Hematopoietic multipotent progenitor cell treated with erythropoietin and hydrocortisone succinate and interleukin-3 and kit ligand, for 4 days (in vitro differentiated cells): Measurements from ENCODE around the gene IL18R1.
"Not testable (repeated sequence)": the region's sequence is repeated elsewhere in the genome, so short reads cannot be mapped to it uniquely, and the experiment has no call there.

Experiments
- DNase-seq: peaks from one replicate; pipeline ENCODE4 v3.0.0-alpha.2; 2015

IL18R1 gene, protein sequence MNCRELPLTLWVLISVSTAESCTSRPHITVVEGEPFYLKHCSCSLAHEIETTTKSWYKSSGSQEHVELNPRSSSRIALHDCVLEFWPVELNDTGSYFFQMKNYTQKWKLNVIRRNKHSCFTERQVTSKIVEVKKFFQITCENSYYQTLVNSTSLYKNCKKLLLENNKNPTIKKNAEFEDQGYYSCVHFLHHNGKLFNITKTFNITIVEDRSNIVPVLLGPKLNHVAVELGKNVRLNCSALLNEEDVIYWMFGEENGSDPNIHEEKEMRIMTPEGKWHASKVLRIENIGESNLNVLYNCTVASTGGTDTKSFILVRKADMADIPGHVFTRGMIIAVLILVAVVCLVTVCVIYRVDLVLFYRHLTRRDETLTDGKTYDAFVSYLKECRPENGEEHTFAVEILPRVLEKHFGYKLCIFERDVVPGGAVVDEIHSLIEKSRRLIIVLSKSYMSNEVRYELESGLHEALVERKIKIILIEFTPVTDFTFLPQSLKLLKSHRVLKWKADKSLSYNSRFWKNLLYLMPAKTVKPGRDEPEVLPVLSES

DNA sequence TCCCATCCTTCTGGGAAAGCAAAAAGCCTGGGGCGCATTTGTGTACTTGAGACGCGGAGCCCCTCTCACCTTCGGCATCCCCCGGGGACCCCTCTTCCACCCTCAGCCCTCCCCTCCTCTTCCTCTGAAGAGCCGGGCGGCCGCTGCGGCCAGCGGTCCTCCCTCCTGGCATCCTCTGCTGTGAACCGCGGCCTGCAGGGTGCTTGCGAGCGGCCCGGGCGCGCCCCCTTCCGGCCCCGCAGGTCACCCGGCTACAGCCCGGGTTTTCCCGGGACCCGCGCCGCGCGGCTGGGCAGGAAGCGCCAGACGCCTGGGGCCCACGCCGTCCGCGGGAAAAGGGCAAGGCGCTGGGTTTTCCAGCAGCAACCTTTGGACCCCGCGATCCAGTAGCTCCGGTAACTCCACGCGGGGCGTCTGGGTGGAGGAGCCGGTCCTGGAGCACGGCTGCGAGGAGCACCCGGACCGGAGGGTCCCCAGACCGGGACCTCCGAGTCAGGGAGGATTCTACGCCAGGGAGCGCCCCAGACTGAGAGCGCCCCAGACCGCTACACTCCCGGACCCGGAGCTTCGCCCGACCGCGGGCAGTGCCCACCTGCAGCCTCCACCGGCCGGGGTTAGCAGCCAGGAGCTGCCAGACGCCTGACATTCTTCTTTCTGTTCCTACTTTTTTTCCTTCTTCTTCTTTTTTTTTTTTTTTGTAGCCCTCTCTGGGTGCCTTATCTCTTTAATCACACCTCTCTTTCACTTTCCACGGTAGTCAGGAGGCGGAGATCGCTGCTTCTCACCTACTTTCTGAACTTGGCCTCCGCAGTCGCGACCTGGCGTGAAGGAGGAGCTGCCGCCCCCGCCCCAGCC, at the start of gene IL18R1:
TSS of gene IL18R1 (plus strand) at position 271 of the 855 bp plus-strand sequence. CDS start 6,865 bp downstream, outside the sequence.
- peak; percentile 88 for DNase-seq

DNA sequence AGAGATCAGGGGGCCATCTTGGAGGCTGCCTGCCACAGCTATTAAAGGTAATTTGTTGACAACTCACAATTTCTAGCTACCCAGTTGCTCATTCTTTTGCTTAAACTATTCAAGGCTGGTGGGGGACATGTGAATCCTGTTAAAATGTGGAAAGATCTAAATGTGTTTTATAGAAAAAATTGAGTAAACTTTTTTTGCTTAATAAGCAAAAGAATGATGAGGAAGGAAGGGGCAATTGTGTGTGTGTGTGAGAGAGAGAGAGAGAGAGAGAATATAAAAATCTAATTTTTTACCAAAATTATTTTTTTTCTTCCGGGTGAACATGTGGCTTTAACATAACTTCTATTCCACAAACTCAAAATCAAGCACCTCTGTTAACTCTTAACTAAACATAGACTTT, 49.5 kb upstream of the IL18R1 start:
- no peak for DNase-seq

DNA sequence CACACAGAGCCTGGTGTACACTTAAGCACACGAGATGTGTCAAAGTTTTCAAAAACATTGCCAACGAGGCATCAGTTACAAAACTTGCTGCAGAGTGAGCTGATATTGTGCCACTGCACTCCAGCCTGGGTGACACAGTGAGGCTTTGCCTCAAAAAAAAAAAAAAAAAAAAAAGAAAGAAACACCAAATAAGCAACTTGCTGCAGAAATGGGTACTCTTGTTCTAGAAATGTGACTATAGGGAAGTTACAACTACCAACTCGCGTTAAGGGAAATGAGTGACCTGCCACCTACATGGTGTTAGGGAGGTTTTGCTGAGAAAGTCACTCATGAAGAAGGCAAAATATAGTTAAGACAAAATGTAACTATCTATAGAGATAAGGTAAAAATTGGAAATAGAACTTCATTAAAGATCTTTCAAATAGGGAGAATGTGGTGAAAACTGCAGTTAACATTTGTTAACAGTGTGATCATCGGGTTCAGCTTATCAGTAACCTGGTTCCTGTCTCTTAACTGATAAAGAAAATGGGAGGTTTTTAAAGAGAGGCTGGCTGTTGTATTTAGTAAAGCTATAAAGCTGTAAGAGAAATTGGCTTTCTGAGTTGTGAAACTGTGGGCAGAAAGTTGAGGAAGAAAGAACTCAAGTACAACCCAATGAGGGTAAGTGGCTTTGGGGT, 44.5 kb upstream of the IL18R1 start, which contains the start of gene IL1RL1:
TSS of gene IL1RL1 (plus strand) at position 600 of the 677 bp plus-strand sequence. CDS start 26,702 bp downstream, outside the sequence.
- peak; percentile 89 for DNase-seq

DNA sequence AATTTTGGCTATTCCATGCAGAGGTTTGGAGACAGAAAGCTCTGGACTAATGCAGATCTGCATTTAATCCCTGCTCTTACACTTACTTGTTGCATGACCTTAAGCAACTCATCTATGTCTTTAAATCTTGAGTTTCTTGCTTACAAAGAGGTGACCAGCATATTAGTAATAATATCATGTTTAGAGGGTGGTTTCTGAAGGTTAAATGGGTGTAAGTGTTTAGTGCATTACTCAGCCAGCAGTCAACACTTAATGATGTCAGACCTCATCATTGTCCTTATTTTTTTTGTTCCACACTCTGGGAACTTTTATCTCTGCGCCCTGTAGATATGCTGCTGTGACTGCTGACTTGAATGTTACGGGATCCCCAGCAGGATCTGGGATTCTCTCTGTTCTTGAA, 42.6 kb upstream of the IL18R1 start:
- no peak for DNase-seq

DNA sequence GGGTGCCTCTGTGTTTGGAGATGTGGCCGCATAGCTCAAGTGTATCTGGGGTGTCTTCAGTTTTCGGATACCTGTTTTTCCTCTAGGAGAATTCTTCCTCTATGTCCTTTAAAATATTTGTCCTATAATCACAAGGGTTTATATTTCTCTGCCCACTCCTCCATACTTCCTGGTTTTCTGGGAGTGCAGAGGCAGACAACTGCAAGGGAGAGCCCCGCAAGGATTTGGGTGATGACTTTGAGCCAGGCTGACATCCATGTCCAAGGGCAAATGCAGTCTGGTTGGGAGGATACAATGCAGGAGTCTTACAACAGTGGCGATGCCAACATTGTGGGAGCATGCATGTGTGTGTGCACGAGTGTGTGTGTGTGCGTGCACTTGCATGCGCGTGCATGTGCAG, 42.1 kb upstream of the IL18R1 start:
- DNase-seq: no peak

DNA sequence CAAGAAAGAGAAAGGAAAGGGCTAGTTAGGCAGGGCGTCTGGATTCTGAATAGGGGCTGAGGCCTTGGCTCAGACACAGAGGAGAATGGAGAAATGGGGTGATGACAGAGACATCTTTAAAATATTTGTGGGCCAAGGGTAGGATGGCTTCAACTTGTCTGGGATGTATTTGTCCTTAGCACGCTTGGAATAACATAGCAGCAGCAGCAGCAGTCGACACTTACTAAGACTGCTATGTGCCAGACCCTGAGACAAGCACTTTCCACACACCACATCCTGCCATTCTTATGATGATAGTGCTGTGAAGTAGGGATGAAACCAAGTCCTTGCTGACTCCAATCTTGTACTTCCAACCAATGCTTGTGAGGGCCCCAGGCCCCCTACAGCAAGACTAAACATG, 41.6 kb upstream of the IL18R1 start:
- no peak for DNase-seq

DNA sequence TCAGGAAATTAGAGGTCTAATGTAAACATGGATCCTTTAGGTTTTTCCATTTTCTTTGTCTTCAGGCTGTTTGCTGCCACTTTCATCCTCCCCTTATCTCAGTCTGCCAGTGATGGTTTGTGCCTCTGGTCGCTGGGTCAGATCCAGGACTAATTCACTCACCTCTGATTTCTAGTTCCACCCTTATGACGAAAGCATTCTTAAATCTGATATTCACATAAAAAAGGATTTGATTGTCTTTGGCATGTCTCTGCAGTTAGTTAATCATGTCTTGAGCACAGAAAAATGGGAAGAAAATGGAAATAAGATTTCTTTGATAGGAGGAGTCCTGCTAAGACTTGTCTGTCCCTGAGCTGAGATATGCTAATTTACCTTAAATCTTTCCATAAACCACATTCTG, 39.7 kb upstream of the IL18R1 start:
- DNase-seq: peak; percentile 45

DNA sequence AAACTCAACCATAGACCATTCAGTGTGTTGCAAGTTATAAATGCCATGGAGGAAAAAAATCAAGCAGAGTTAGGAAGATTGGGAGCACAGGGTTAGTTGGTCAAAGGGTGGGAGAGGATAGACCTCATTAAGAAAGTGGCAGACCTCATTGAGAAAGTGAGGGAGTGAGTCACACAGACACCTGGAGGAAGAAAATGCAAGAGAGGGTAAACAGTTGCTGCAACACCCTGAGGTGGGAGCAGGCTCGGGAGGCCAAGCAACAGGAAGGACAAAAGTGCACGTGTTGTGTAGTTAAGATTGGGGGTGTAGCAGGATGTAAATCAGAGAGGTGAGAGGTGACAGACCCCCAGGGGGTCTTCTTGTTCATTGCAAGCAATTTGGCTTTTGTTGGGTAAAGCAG, 37.9 kb upstream of the IL18R1 start:
- DNase-seq: no peak

DNA sequence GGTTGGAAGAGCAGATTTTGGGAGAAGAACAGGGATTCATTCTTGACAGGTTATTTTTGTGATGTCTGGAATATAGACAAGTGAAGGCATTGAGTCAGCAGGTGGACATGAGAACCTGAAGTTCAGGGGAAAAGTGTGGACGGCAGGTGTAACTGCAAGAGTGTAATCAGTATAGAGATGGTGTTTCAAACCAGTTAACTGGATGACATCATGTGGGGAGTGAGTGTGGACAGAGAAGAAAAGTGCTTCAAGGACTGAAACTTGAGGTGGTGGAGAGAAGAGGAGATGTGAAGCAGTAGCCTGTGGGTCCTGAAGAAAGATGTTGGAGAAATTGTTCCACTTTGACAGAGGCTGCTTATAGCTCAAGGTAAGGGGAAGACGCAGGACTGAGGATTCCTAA, 37.2 kb upstream of the IL18R1 start:
- no peak for DNase-seq

DNA sequence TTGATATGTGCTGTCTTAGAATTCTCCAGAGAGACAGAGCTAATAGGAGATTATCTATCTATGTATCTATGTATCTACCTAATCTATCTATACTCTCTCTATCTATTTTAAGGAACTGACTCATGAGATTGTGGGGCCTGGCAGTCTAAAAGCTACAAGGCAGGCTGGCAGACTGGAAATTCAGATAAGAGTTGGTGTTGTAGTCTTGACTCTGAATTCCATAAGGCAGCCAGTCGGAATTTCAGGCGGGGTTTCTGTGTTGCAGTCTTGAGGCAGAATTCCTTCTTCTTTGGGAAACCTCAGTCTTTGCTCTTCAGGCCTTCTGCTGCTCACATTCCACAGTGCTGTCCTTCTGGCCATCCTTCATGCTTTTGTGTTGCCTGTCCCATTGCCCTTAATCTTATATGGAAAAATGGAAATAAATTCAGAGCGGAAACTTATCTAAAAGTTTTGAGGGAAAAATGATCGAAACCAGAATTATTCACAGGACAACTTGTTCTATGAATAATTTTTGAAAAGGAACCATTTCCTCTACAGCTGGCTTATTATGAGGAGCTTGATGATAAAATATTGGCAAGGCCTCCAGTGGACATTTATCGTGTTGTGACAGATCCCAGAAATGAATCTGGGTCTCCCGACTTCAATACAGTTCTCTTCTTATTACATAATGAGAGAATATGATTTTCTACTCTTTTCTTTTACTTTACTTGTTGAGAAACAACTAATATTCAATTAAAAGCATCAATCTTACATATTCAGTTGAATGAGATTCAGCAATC, 33.5 kb upstream of the IL18R1 start:
- peak; percentile 55 for DNase-seq

DNA sequence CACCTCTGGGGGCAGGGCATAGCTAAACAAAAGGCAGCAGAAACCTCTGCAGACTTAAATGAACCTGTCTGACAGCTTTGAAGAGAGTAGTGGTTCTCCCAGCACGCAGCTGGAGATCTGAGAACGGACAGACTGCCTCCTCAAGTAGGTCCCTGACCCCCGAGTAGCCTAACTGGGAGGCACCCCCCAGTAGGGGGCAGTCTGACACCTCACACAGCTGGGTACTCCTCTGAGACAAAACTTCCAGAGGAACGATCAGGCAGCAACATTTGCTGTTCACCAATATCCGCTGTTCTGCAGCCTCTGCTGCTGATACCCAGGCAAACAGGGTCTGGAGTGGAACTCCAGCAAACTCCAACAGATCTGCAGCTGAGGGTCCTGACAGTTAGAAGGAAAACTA, 30.7 kb upstream of the IL18R1 start:
- not testable (repeated sequence) for DNase-seq

DNA sequence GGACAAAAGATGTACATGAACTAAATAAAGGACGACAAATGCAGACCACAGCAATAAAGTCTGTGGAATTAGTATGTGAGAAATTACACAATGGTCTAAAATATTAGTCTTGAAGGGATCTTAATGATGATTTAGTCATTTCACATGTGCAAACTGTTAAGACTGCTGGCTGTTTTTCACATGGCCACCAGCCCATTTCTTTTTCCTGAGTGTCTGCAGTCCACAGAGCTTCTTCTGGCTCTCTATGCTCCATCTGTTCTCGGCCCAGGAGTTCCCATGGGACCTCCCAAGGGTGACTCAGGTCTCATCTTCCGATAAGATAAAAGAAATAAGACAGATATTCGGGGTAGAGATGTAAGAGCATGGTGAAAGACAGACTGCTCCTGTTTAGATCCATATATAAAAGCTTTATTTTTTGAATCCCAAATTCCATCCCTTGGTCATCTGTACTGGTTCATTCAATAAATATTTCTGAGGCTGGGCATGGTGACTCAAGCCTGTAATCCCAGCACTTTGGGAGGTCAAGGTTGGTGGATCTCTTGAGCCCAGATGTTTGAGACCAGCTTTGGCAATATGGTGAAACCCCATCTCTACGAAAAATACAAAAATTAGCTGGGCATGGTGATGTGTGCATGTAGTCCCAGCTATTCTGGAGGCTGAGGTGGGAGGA, 24.1 kb upstream of the IL18R1 start:
- DNase-seq: no peak

DNA sequence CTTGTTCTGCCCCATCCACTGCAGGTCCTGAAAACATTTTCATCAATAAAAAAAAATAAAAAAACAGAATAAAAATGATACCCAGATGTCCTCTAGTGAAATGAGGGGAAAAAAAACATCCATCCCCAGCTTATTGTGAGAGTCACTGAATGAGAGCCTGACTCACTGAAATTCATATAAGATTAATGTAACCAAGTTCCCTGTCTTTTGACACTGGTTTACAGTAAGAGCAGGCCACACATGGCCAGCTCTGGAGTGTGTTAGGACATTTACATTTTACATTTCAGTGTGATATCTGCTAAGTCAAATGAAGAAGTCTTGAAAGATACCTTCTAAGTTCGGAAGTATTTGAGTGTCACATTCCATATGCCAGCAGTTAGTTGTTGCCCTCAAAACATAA, 21.1 kb upstream of the IL18R1 start:
- DNase-seq: peak; percentile 30

DNA sequence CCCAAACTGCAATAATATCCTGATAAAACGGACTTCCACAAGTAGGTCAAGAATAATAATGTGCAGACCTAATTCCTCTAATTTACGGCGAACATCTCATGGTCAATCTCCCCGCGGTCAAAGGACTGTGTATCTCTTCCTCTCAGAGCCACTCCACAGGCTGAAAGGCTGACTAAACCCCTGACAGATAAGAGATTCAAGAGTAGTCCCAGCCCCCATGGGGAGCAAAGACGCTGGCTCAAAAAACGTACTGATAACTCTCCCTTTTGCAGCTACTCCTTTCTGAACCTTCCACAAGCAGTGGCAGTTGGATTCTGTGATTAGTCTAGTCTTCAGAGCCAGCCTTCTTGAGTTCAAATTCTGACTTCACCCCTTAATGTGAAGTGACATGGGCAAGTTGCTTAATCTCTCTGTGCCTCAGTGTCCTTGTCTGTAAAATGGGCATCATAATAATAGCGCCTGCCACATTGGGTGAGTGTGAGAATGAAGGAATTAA, 19.7 kb upstream of the IL18R1 start:
- peak; percentile 98 for DNase-seq

DNA sequence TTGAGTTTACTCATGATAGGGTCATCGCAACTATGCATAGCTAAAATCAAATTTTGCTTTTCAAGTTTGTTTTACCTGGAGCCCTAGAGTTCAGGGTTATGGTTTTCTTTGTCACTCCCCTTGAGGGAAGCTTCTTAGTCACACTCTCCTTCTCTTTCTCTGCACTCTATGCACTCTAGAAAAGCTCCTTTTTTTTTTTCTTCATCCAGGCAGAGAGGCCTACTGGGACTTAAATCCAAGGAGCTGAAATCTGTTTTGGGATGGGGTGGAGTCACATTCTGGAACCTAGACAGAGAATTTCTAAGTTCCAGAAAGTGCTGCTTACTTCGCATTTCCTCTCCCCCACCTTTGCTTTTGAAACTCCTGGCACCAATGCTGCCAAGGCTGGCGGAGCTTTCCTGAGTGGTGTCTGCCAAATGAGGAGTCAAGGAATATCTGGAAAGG, 19.1 kb upstream of the IL18R1 start:
- DNase-seq: no peak

DNA sequence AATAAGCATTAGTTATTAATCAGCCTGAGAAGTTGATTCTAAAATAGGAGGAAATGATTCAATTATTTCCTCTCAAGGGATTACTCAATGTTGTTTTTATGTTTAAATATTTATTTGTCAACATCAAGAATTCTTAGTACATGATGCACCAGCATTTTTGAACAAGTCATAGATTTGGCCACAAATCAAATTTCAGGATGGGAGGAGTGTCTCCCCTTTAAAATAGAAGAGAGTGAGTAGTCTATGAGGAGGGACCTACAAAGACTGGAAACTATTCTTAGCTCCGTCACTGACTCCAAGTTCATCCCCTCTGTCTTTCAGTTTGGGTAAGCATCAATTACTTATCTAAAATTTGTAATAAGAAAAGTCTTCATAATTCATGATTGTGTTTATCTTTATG, 18.6 kb upstream of the IL18R1 start:
- DNase-seq: no peak

DNA sequence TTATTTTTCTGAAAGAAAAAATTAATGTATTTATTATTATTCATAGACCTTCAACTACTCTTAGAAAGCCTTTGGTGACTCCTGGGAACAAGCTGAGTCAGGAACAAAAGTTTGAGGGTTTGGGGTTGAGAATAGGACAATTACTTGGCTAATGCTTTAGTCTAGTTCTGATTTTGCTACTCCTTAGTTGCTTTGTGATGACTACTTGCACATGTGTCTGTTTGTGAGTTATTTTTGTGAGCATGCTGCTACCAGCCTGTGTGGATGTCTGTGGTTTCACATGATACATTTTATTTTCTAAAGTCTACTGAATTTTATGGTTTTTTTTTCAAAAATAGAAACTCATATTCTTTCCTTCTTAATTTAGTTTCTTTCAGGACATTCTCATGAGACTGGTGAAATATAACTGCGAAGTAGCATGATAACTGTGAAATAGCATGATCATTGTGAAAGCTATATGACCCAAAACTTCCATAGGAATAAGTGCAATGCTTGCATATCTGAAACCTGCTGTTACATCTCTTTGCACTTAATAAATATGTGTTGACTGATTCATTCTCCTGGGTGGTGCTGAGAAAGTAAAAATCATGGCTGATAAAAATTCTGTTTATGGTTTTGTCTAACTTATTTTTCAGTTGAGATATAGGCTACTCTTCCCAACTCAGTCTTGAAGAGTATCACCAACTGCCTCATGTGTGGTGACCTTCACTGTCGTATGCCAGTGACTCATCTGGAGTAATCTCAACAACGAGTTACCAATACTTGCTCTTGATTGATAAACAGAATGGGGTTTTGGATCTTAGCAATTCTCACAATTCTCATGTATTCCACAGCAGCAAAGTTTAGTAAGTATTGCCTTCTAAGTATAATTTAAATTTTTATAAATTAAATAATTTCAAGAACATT, 17.9 kb upstream of the IL18R1 start:
- peak; percentile 68 for DNase-seq

DNA sequence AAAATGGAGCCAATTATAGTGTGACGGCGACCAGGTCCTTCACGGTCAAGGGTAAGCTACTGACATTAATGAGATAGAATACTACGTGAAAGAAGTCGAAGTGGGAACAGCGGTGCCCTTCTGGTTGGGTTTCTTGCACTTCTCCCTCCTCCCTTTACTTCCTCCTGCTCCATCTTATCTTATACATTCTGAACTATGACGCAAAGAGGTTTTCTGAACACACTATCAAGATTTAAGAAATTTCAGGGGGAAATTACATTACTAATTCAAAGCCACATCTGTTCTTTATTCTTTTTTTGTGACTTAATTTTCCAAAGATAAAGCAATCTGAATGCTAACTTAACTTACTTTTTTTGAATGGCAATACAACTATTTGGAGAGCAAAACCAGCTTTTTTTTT, 14.8 kb upstream of the IL18R1 start:
- DNase-seq: peak; percentile 87

DNA sequence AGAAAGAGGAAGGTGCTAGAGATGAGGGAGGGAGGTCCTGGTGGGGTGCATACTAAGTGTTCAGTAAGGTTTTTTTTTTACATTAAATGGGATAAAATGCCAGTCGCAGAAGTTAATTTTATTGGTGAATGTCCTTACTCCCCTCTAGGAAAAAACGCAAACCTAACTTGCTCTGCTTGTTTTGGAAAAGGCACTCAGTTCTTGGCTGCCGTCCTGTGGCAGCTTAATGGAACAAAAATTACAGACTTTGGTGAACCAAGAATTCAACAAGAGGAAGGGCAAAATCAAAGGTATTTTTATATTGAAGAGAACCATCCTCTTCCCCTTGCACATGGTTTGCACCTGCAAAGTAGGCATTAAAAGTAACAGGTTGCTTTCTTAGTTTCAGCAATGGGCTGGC, 12.7 kb upstream of the IL18R1 start:
- no peak for DNase-seq

DNA sequence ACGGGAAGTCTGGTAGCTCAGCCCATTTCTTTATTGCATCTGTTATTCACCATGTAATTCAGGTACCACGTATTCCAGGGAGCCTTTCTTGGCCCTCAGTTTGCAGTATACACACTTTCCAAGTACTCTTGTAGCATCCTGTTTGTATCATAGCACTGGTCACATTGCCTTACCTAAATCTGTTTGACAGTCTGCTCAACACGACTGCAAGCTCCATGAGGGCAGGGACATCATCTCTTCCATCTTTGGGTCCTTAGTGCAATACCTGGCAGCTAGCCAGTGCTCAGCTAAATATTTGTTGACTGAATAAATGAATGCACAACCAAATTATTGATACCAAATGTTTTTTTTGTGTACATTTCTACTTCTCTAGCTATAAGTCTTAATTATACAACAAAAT, 11.2 kb upstream of the IL18R1 start:
- DNase-seq: no peak
